SK-N-SH treated with all-trans-retinoic acid at 6 μM for 48 hours (cell line): ENCODE measurements around the gene GSE1.

Source experiments
- ATAC-seq: fragments of 200-7000 bp; cut with Tn5 transposase; 3 replicates; pipeline ENCODE4 v1.9.1; 2020; ENCODE audit warnings: mild to moderate bottlenecking, moderate library complexity
- ARNTL ChIP-seq: fragments of 450-650 bp; formaldehyde crosslinking; IDR thresholded peaks from 2 replicates; pipeline ENCODE4 v1.5.0; 2020; ENCODE audit warnings: low read depth, mild to moderate bottlenecking, moderate library complexity, borderline replicate concordance
- BACH2 ChIP-seq: fragments of 250-450 bp; sonication (Bioruptor Pico); IDR thresholded peaks from 2 replicates; pipeline ENCODE4 v1.9.0; 2021; ENCODE audit warnings: mild to moderate bottlenecking, borderline replicate concordance
- CSDC2 ChIP-seq: fragments of 250-450 bp; sonication (Bioruptor Pico); IDR thresholded peaks from 2 replicates; pipeline ENCODE4 v1.5.0; 2020; ENCODE audit warnings: mild to moderate bottlenecking, moderate library complexity
- CSRNP3 ChIP-seq: fragments of 250-450 bp; sonication (Bioruptor Pico); IDR thresholded peaks from 2 replicates; pipeline ENCODE4 v1.5.1; 2021; ENCODE audit warnings: mild to moderate bottlenecking, moderate library complexity
- ESRRG ChIP-seq: fragments of 250-450 bp; sonication (Bioruptor Pico); IDR thresholded peaks from 2 replicates; pipeline ENCODE4 v1.6.1; 2021; ENCODE audit warnings: mild to moderate bottlenecking
- GLIS3 ChIP-seq: fragments of 250-450 bp; sonication (Bioruptor Pico); IDR thresholded peaks from 2 replicates; pipeline ENCODE4 v1.5.0; 2020; ENCODE audit warnings: mild to moderate bottlenecking, moderate library complexity
- ISL1 ChIP-seq: fragments of 250-450 bp; sonication (Bioruptor Pico); IDR thresholded peaks from 2 replicates; pipeline ENCODE4 v2.1.2; 2022; ENCODE audit warnings: mild to moderate bottlenecking, moderate library complexity
- OSR1 ChIP-seq: fragments of 250-450 bp; sonication (Bioruptor Pico); IDR thresholded peaks from 2 replicates; pipeline ENCODE4 v1.8.0; 2022; ENCODE audit warnings: moderate library complexity, mild to moderate bottlenecking, inconsistent platforms
- POU6F1 ChIP-seq: fragments of 250-450 bp; sonication (Bioruptor Pico); IDR thresholded peaks from 2 replicates; pipeline ENCODE4 v1.8.0; 2021; ENCODE audit warnings: low read depth, mild to moderate bottlenecking, moderate library complexity, borderline replicate concordance
- PPARA ChIP-seq: fragments of 250-450 bp; sonication (Bioruptor Pico); IDR thresholded peaks from 2 replicates; pipeline ENCODE4 v1.5.0; 2020; ENCODE audit warnings: mild to moderate bottlenecking, borderline replicate concordance
- SNAI2 ChIP-seq: fragments of 250-450 bp; sonication (Bioruptor Pico); IDR thresholded peaks from 2 replicates; pipeline ENCODE4 v1.5.0; 2020; ENCODE audit warnings: mild to moderate bottlenecking, moderate library complexity
- TCF4 ChIP-seq: fragments of 250-450 bp; sonication (Bioruptor Pico); IDR thresholded peaks from 2 replicates; pipeline ENCODE4 v1.8.0; 2021; ENCODE audit warnings: mild to moderate bottlenecking, moderate library complexity, borderline replicate concordance
- TOX ChIP-seq: fragments of 250-450 bp; sonication (Bioruptor Pico); IDR thresholded peaks from 2 replicates; pipeline ENCODE4 v1.8.0; 2021; ENCODE audit warnings: mild to moderate bottlenecking, moderate library complexity, borderline replicate concordance
- TSHZ2 ChIP-seq: fragments of 250-450 bp; sonication (Bioruptor Pico); IDR thresholded peaks from 2 replicates; pipeline ENCODE4 v1.5.0; 2020; ENCODE audit warnings: mild to moderate bottlenecking, moderate library complexity
- ZC3H10 ChIP-seq: fragments of 250-450 bp; sonication (Bioruptor Pico); IDR thresholded peaks from 2 replicates; pipeline ENCODE4 v1.5.1; 2021; ENCODE audit warnings: mild to moderate bottlenecking, moderate library complexity
- ZNF565 ChIP-seq: fragments of 450-650 bp; formaldehyde crosslinking; conservative IDR thresholded peaks from 2 replicates; pipeline ENCODE4 v1.5.0; 2020; ENCODE audit warnings: low read depth, mild to moderate bottlenecking, moderate library complexity
- ZNF70 ChIP-seq: fragments of 450-650 bp; formaldehyde crosslinking; IDR thresholded peaks from 2 replicates; pipeline ENCODE4 v1.5.0; 2020; ENCODE audit warnings: mild to moderate bottlenecking, moderate library complexity

The GSE1 gene

GRCh38 chr16:85602402-85603202 lies 10.5 kb upstream of the GSE1 start (continued):
- no peak for TF ChIP-seq ZNF565 (CRISPR knock-in tag)
- TF ChIP-seq TSHZ2, result no peak
- no peak for TF ChIP-seq BACH2 (CRISPR knock-in tag)

GRCh38 chr16:85603203-85603755 lies 9.8 kb upstream of the GSE1 start:
- TF ChIP-seq OSR1 (CRISPR knock-in tag), result no peak
- TF ChIP-seq SNAI2 (CRISPR knock-in tag), result no peak
- TF ChIP-seq ZNF70 (CRISPR knock-in tag), result no peak
- no peak for TF ChIP-seq PPARA (CRISPR knock-in tag)
- no peak for TF ChIP-seq GLIS3
- TF ChIP-seq ARNTL (CRISPR knock-in tag), result no peak
- TF ChIP-seq ZC3H10, result no peak
- TF ChIP-seq CSRNP3 (CRISPR knock-in tag), result no peak
- no peak for TF ChIP-seq BACH2 (CRISPR knock-in tag)
- TF ChIP-seq ESRRG, result no peak
- TF ChIP-seq TOX (CRISPR knock-in tag), result no peak
- no peak for TF ChIP-seq CSDC2 (CRISPR knock-in tag)
- no peak for TF ChIP-seq ISL1 (CRISPR knock-in tag)
- ATAC-seq, result no peak

- TF ChIP-seq TSHZ2 (no peak), TCF4 (CRISPR knock-in tag) (no peak), CSRNP3 (CRISPR knock-in tag) (no peak), POU6F1 (CRISPR knock-in tag) (no peak)
- no peak for ATAC-seq
These were observed 8.9 kb upstream of the GSE1 start for GRCh38 chr16:85604145-85604705.
